HepG2 (cell line): Measurements from ENCODE around the gene INTS7. TPM values are rescaled to one million over a fixed set of nuclear protein-coding genes. Genes with fewer than 3 reads are reported as not detected.

Experiments used
- ATAC-seq: fragments of 200-7000 bp; cut with Tn5 transposase; 3 replicates; pipeline ENCODE4 v1.9.1; 2020; ENCODE audit warnings: mild to moderate bottlenecking, moderate library complexity
- BruUV-seq: library from RNA; stranded (reverse); fragments of 400-500 nt; replicated peaks from 2 replicates; lab custom pipeline; 2021; lab: Mats Ljungman, UMichigan
- CTCF ChIA-PET: fragments of 300-600 bp; formaldehyde crosslinking; extraction: SDS; loops from one replicate; lab custom pipeline; 2021; ENCODE audit warnings: low total read pairs, inconsistent platforms, low intra/inter-chr PET ratio; lab: Yijun Ruan, JAX
- POLR2A ChIA-PET: fragments of 350-600 bp; sonication (Branson Sonifier 250); formaldehyde crosslinking; loops from one replicate; lab custom pipeline; 2020; ENCODE audit warnings: antibody characterized with exemption, inconsistent platforms; lab: Yijun Ruan, JAX
- DNase-seq: peaks from one replicate; pipeline ENCODE4 v3.0.0-alpha.2; 2015; ENCODE audit warnings: low spot score
- FAIRE-seq: peaks from 3 replicates; lab custom pipeline; 2011; peaks lifted over from hg19 to GRCh38; lab: Jason Lieb, UNC
- H2AFZ ChIP-seq: one replicate; pipeline ENCODE4 v1.6.1; 2011; ENCODE audit warnings: low read length, inconsistent platforms
- H3K27ac ChIP-seq: fragments of 300-600 bp; 3 replicates; pipeline ENCODE4 v1.8.0; 2011; ENCODE audit warnings: mixed run types, mild to moderate bottlenecking, mixed read lengths, low read length, inconsistent platforms; ENCODE audit not compliant: insufficient read depth; ENCODE audit errors: extremely low read length
- H3K27me3 ChIP-seq, 2 experiments: fragments of 200-600 bp in 1 of 2; 2 replicates in 1 of 2; 3 replicates in 1 of 2; pipeline versions ENCODE4 v1.6.0 to v1.8.0; 2011; ENCODE audit warnings: low read length in 2 of 2, mild to moderate bottlenecking in 2 of 2, moderate library complexity in 2 of 2, inconsistent platforms in 1 of 2; ENCODE audit not compliant: insufficient read depth in 2 of 2, control insufficient read depth in 1 of 2
- H3K36me3 ChIP-seq, 2 experiments: fragments of 200-600 bp in 1 of 2; replicated peaks in 1 of 2; 2 replicates in 1 of 2; 3 replicates in 1 of 2; pipeline versions ENCODE4 v1.5.1 to v1.8.0; 2011; ENCODE audit warnings: low read length in 2 of 2, inconsistent platforms in 1 of 2; ENCODE audit not compliant: insufficient read depth in 2 of 2, control insufficient read depth in 1 of 2
- H3K4me1 ChIP-seq: 2 replicates; pipeline ENCODE4 v1.5.1; 2012; ENCODE audit warnings: low read length, inconsistent platforms; ENCODE audit not compliant: insufficient read depth
- H3K4me2 ChIP-seq: 2 replicates; pipeline ENCODE4 v1.6.0; 2011; ENCODE audit warnings: low read depth, low read length, inconsistent platforms
- H3K4me3 ChIP-seq, 3 experiments: fragments of 200-600 bp in 1 of 3; sonication (generic), shearing (Covaris generic) in 1 of 3; replicated peaks in 1 of 3; 2 replicates each; pipeline ENCODE4 v1.5.1; 2011 to 2016; ENCODE audit warnings: low read length in 3 of 3, inconsistent platforms in 2 of 3, low read depth in 2 of 3, mild to moderate bottlenecking in 2 of 3, control low read depth in 1 of 3, mixed read lengths in 1 of 3; ENCODE audit not compliant: insufficient read depth in 1 of 3
- H3K79me2 ChIP-seq: one replicate; pipeline ENCODE4 v1.6.1; 2011; ENCODE audit warnings: low read length, inconsistent platforms; ENCODE audit not compliant: insufficient read depth
- H3K9ac ChIP-seq: 2 replicates; pipeline ENCODE4 v1.6.0; 2011; ENCODE audit warnings: mild to moderate bottlenecking, low read depth, low read length, inconsistent platforms; ENCODE audit not compliant: insufficient read depth
- H3K9me3 ChIP-seq: 2 replicates; pipeline ENCODE4 v1.5.1; 2012; ENCODE audit warnings: mild to moderate bottlenecking, low read length
- H4K20me1 ChIP-seq: 2 replicates; pipeline ENCODE4 v1.6.0; 2011; ENCODE audit warnings: inconsistent platforms, mild to moderate bottlenecking, low read length, moderate library complexity; ENCODE audit not compliant: insufficient read depth
- ATRX ChIP-seq: sonication (generic); formaldehyde crosslinking; IDR thresholded peaks from 2 replicates; pipeline ENCODE4 v1.4.0; 2020; ENCODE audit warnings: missing genetic modification reagents, borderline replicate concordance
- IRF2 ChIP-seq: IDR thresholded peaks from 2 replicates; pipeline ENCODE4 v1.6.1; 2018; ENCODE audit warnings: missing genetic modification reagents, missing compliant biosample characterization
- RFXANK ChIP-seq: IDR thresholded peaks from 2 replicates; pipeline ENCODE4 v1.6.1; 2016
- ZFY ChIP-seq: sonication (generic); formaldehyde crosslinking; IDR thresholded peaks from 2 replicates; pipeline ENCODE4 v1.4.0; 2020; ENCODE audit warnings: missing genetic modification reagents
- ZMYM3 ChIP-seq: sonication (generic); formaldehyde crosslinking; IDR thresholded peaks from 2 replicates; pipeline ENCODE4 v1.5.1; 2020; ENCODE audit warnings: mild to moderate bottlenecking, missing genetic modification reagents
- ZNF30 ChIP-seq: sonication (generic); formaldehyde crosslinking; IDR thresholded peaks from 2 replicates; pipeline ENCODE4 v1.5.0; 2020; ENCODE audit warnings: mild to moderate bottlenecking, missing genetic modification reagents
- ZNF510 ChIP-seq: sonication (generic); formaldehyde crosslinking; IDR thresholded peaks from 2 replicates; pipeline ENCODE4 v1.4.0; 2020; ENCODE audit warnings: low read depth, mild to moderate bottlenecking, missing genetic modification reagents
- ZNF7 ChIP-seq: IDR thresholded peaks from 2 replicates; pipeline ENCODE4 v1.6.1; 2016; ENCODE audit warnings: missing biosample characterization, missing genetic modification reagents
- ZNF761 ChIP-seq: sonication (generic); formaldehyde crosslinking; conservative IDR thresholded peaks from 2 replicates; pipeline ENCODE4 v1.4.0; 2020; ENCODE audit warnings: mild to moderate bottlenecking, missing genetic modification reagents
- ZSCAN22 ChIP-seq: sonication (generic); formaldehyde crosslinking; IDR thresholded peaks from 2 replicates; pipeline ENCODE4 v1.4.0; 2020; ENCODE audit warnings: mild to moderate bottlenecking, missing genetic modification reagents
- WGBS: methylation state at CpG from one replicate; pipeline ENCODE4 v1.1.6; 2017; ENCODE audit warnings: low lambda C conversion rate; 5-methylcytosine and 5-hydroxymethylcytosine counted together
- in situ Hi-C: cut with HindIII; loops from 2 replicates; pipeline ENCODE4 v1.10.0; 2017; ENCODE audit warnings: low pct_unique_long_range_greater_than_20kb; ENCODE audit not compliant: extremely low pct_ligation_motif_present
- intact Hi-C: fragments of 100-400 bp; cut with micrococcal nuclease; formaldehyde crosslinking; loops from one replicate; pipeline ENCODE4 v1.10.0; 2022; ENCODE audit not compliant: unreplicated experiment
- polyA plus RNA-seq, 8 experiments: library from polyadenylated mRNA; depleted of rRNA in 3 of 8; stranded (reverse) in 7 of 8; unstranded in 1 of 8; fragments of >200 nt; fragmentation: Illumina TruSeq in 4 of 8; extraction: Trizol in 4 of 8; gene quantifications; 2 replicates each; pipeline versions ENCODE4 v1.2.1 to v1.2.3, GENCODE V29; 2011 to 2016; ENCODE audit warnings: low read depth in 4 of 8, missing spikeins in 1 of 8, mixed read lengths in 1 of 8; ENCODE audit not compliant: insufficient read depth in 1 of 8
- total RNA-seq, 5 experiments: library from RNA; depleted of rRNA; stranded (reverse); fragments of >200 nt; fragmentation: Illumina TruSeq; extraction: Trizol; gene quantifications; 2 replicates each; pipeline ENCODE4 v1.2.3, GENCODE V29; 2016; ENCODE audit warnings: low read depth in 1 of 5

INTS7 gene
- total and polyA plus RNA-seq, 2 of the 13 experiments (the other 11 are each of a cell fraction or from before 2014, with no cell fraction given), result 18.3 to 22.4 TPM

DNA sequence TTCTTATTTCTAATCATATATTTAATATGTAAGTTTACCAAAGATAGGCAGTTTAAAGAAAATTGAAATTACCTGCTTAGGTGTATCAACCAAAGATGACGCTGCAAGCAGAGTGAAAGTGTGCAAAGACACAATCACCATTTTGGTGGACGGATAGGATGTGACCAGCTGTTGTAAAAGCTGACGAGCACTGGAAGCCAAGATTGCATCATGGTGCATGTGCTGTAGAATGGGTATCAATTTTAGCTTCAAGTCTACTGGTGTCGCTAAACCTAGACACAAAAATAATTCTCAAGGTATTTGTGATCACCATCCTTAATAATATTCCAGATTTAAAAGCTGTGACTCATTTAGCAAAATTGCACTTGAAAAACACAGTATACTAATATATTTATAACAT is 28.2 kb downstream of the INTS7 start:
- Histone ChIP-seq H3K36me3 (peaks cover 5 to 37% of the 10 kb centered on the region in 2 experiments), H3K4me3 (no peak overlapping the region), H3K9me3 (no peaks in the 10 kb centered on the region), H3K4me2 (no peak overlapping the region), H4K20me1 (no peaks in the 10 kb centered on the region), H3K4me1 (peaks cover 2% of the 10 kb centered on the region), H3K79me2 (no peaks in the 10 kb centered on the region), H2AFZ (no peak overlapping the region), H3K9ac (no peak overlapping the region), H3K27me3 (no peaks in the 10 kb centered on the region), H3K27ac (no peak overlapping the region)
- ATAC-seq (no peak), DNase-seq (no peak), FAIRE-seq (no peak)
- intact Hi-C loops, result no loop called here
- in situ Hi-C loops, result no loop called here
- BruUV-seq, result no TSS peak
- CTCF ChIA-PET, result no interaction called here
- TF ChIP-seq ZNF7 (peak; percentile 86), ATRX (CRISPR knock-in tag) (no peak), ZFY (no peak), ZSCAN22 (CRISPR knock-in tag) (no peak), ZMYM3 (CRISPR knock-in tag) (no peak)
- over 99% methylated on average over 4 of the region's 4 CpGs for WGBS
- POLR2A ChIA-PET, result no interaction called here

DNA sequence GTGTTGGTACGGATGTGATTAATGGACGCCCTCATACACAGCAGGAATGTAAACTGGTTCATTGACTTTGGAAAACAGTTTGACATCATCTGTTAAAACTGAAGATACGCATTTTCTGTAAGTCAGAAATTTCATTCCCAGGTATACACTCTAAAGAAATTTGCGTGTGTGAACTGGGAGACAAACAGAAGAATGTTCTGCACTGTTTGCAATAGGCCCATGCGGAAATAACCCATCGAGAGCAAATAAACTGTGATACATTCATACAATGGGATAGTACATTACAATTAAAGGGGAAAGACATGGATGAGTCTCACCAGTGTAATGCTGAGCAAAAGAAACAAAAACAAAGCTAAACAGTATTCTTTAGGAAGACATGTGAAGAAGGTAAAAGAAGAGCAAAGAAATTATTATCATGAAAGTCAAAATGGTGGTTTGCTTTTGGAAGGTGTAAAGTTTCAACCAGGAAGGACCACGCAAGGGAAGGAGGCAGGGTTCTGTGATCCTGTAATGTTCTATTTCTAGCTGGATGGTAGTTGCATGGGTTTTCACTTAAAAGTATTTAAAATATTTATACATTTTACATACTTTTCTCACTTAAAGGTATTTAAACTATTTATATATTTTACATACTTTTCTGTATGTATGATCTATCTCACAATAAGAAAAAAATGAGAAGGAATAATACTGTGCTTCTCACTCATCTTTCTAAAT is 30.3 kb downstream of the INTS7 start:
- Histone ChIP-seq H3K4me2 (no peak overlapping the region), H3K4me3 (no peak overlapping the region), H2AFZ (no peak overlapping the region), H3K9ac (no peak overlapping the region), H3K36me3 (peaks cover 6 to 39% of the 10 kb centered on the region in 2 experiments), H3K27ac (no peak overlapping the region), H3K79me2 (no peaks in the 10 kb centered on the region), H3K27me3 (no peaks in the 10 kb centered on the region), H4K20me1 (no peaks in the 10 kb centered on the region), H3K4me1 (no peaks in the 10 kb centered on the region), H3K9me3 (no peaks in the 10 kb centered on the region)
- in situ Hi-C loops (no loop called here), intact Hi-C loops (no loop called here)
- FAIRE-seq (no peak), ATAC-seq (no peak), DNase-seq (no peak)
- no TSS peak for BruUV-seq
- CTCF ChIA-PET, result no interaction called here
- TF ChIP-seq ZNF761 (CRISPR knock-in tag) (no peak), ZSCAN22 (CRISPR knock-in tag) (no peak), ZNF510 (CRISPR knock-in tag) (no peak), RFXANK (no peak), IRF2 (CRISPR knock-in tag) (no peak), ZNF30 (CRISPR knock-in tag) (no peak)
- 95% methylated on average over 7 of the region's 7 CpGs for WGBS
- POLR2A ChIA-PET, result interaction anchor here (1.4 kb wide), 1 partner anchor 30 kb away, joined by 4 read pairs; the partner anchor contains the start of genes DTL and INTS7
